Neural cell (in vitro differentiated cells): ENCODE results near the gene DAPP1. TPM values are rescaled to one million over a fixed set of nuclear protein-coding genes. Genes with fewer than 3 reads are reported as not detected.

Source experiments
- H2AFZ ChIP-seq: fragments of 200-600, 300-800 bp; sonication (generic), shearing (Covaris generic); 2 replicates; pipeline ENCODE4 v1.6.0; 2014; ENCODE audit warnings: low read depth, mild to moderate bottlenecking, antibody characterized with exemption, low read length, moderate library complexity
- H3F3A ChIP-seq: fragments of 200-600 bp; shearing (Covaris generic); 2 replicates; pipeline ENCODE4 v1.6.1; 2016; ENCODE audit warnings: mild to moderate bottlenecking, moderate library complexity, mixed read lengths, antibody characterized with exemption, low read length; ENCODE audit not compliant: insufficient read depth, poor library complexity, severe bottlenecking
- H3K27ac ChIP-seq: fragments of 200-600, 300-800 bp; sonication (generic), shearing (Covaris generic); 2 replicates; pipeline ENCODE4 v1.5.1; 2014; ENCODE audit warnings: mild to moderate bottlenecking, low read length, moderate library complexity
- H3K27me3 ChIP-seq: fragments of 300-800, 200-600 bp; sonication (generic), shearing (Covaris generic); 2 replicates; pipeline ENCODE4 v1.6.0; 2014; ENCODE audit warnings: mild to moderate bottlenecking, low read depth, low read length, moderate library complexity; ENCODE audit not compliant: insufficient read depth
- H3K36me3 ChIP-seq: fragments of 300-800, 200-600 bp; sonication (generic), shearing (Covaris generic); 2 replicates; pipeline ENCODE4 v1.5.1; 2014; ENCODE audit warnings: mild to moderate bottlenecking, antibody characterized with exemption, low read length, moderate library complexity; ENCODE audit not compliant: insufficient read depth
- H3K4me2 ChIP-seq: fragments of 300-800, 200-600 bp; sonication (generic), shearing (Covaris generic); 2 replicates; pipeline ENCODE4 v1.6.0; 2014; ENCODE audit warnings: mild to moderate bottlenecking, low read length
- H3K4me3 ChIP-seq: fragments of 300-800, 200-600 bp; sonication (generic), shearing (Covaris generic); 2 replicates; pipeline ENCODE4 v1.5.1; 2014; ENCODE audit warnings: mild to moderate bottlenecking, low read length, moderate library complexity
- H3K79me2 ChIP-seq: fragments of 200-600 bp; shearing (Covaris generic); replicated peaks from 2 replicates; pipeline ENCODE4 v1.6.0; 2014; ENCODE audit warnings: mild to moderate bottlenecking, low read length, moderate library complexity; ENCODE audit not compliant: insufficient read depth
- H3K9ac ChIP-seq: fragments of 300-800, 200-600 bp; sonication (generic), shearing (Covaris generic); 2 replicates; pipeline ENCODE4 v1.6.1; 2016; ENCODE audit warnings: mild to moderate bottlenecking, low read length, mixed read lengths
- H3K9me2 ChIP-seq: fragments of 200-600 bp; shearing (Covaris generic); 2 replicates; pipeline ENCODE4 v1.6.1; 2016; ENCODE audit warnings: mild to moderate bottlenecking, low read length, mixed read lengths; ENCODE audit not compliant: insufficient read depth
- H3K9me3 ChIP-seq: fragments of 200-600, 300-800 bp; sonication (generic), shearing (Covaris generic); 2 replicates; pipeline ENCODE4 v1.6.1; 2016; ENCODE audit warnings: mild to moderate bottlenecking, mixed run types, low read length, moderate library complexity, mixed read lengths
- H4K20me1 ChIP-seq: fragments of 200-600 bp; shearing (Covaris generic); 2 replicates; pipeline ENCODE4 v1.6.1; 2016; ENCODE audit warnings: mild to moderate bottlenecking, mixed run types; ENCODE audit not compliant: insufficient read depth
- CTCF ChIP-seq: fragments of 450-650 bp; IDR thresholded peaks from 2 replicates; pipeline ENCODE4 v1.5.1; 2014; ENCODE audit warnings: antibody characterized with exemption, mild to moderate bottlenecking, moderate library complexity; ENCODE audit not compliant: poor library complexity, severe bottlenecking
- EP300 ChIP-seq: fragments of 450-650 bp; conservative IDR thresholded peaks from 2 replicates; pipeline ENCODE4 v1.6.1; 2014; ENCODE audit warnings: antibody characterized with exemption, mild to moderate bottlenecking, moderate library complexity; ENCODE audit not compliant: poor library complexity, severe bottlenecking
- EZH2 ChIP-seq: fragments of 200-600, 300-800 bp; shearing (Covaris generic), sonication (generic); IDR thresholded peaks from 2 replicates; pipeline ENCODE4 v1.6.1; 2014; ENCODE audit warnings: antibody characterized with exemption, low read length, borderline replicate concordance, mild to moderate bottlenecking; ENCODE audit not compliant: insufficient read depth, poor library complexity, severe bottlenecking
- MXI1 ChIP-seq: fragments of 450-650 bp; conservative IDR thresholded peaks from 2 replicates; pipeline ENCODE4 v1.6.1; 2014; ENCODE audit warnings: antibody characterized with exemption, mild to moderate bottlenecking; ENCODE audit not compliant: poor library complexity, severe bottlenecking
- POLR2AphosphoS5 ChIP-seq: IDR thresholded peaks from 2 replicates; pipeline ENCODE4 v1.6.1; 2012
- RAD21 ChIP-seq: fragments of 450-650 bp; conservative IDR thresholded peaks from 2 replicates; pipeline ENCODE4 v1.6.1; 2014; ENCODE audit warnings: antibody characterized with exemption, mild to moderate bottlenecking, moderate library complexity
- REST ChIP-seq: IDR thresholded peaks from 2 replicates; pipeline ENCODE4 v1.6.1; 2012; ENCODE audit warnings: borderline replicate concordance
- SMC3 ChIP-seq: fragments of 450-650 bp; conservative IDR thresholded peaks from 2 replicates; pipeline ENCODE4 v1.6.1; 2014; ENCODE audit warnings: antibody characterized with exemption, mild to moderate bottlenecking, moderate library complexity; ENCODE audit not compliant: poor library complexity
- TAF1 ChIP-seq: IDR thresholded peaks from 2 replicates; pipeline ENCODE4 v1.6.1; 2012; ENCODE audit warnings: low read depth
- polyA plus RNA-seq: library from polyadenylated mRNA; depleted of rRNA; stranded (reverse); fragments of >200 nt; gene quantifications from 2 replicates; pipeline ENCODE4 v1.2.3, GENCODE V29; 2014

The DAPP1 gene
- polyA plus RNA-seq, 1 donor from 2014 or later: not detected

DNA sequence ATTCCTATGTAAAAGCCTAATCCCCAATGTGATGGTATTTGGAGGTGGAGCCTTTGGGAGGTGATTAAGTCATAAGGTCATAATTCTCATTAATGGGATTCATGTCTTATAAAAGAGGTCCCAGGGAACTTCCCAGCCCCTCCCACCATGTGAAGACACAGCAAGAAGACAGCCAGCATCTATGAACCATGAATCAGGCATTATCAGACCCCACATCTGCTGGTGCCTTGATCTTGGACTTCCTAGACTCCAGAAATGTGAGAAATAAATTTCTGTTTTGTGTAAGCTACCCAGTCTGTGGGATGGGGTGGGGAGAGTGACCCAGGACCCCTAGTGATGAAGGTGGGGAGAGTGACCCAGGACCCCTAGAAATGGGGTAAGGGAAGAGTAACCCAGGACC, 6.1 kb upstream of the DAPP1 start:
- Histone ChIP-seq H3K4me3 (no peak overlapping the region), H3K79me2 (no peaks in the 10 kb centered on the region), H3K27ac (no peak overlapping the region), H3K27me3 (no peaks in the 10 kb centered on the region), H3K9ac (no peak overlapping the region), H3K9me2 (no peaks in the 10 kb centered on the region), H2AFZ (no peak overlapping the region), H3K4me2 (no peak overlapping the region), H3F3A (no peaks in the 10 kb centered on the region), H4K20me1 (no peaks in the 10 kb centered on the region), H3K9me3 (no peaks in the 10 kb centered on the region), H3K36me3 (no peaks in the 10 kb centered on the region)
- TF ChIP-seq MXI1 (no peak), POLR2AphosphoS5 (no peak), EZH2 (no peak), SMC3 (no peak), TAF1 (no peak), CTCF (no peak), REST (no peak), EP300 (no peak), RAD21 (no peak)

GRCh38 chr4:99811117-99811516, 5.5 kb upstream of the DAPP1 start:
- H3K27me3 ChIP-seq: no peaks in the 10 kb centered on the region

More at GRCh38 chr4:99811117-99811516, 5.5 kb upstream of the DAPP1 start:
- H3K9ac ChIP-seq: no peak overlapping the region
- no peaks in the 10 kb centered on the region for H3K9me2 ChIP-seq
- H4K20me1 ChIP-seq: no peaks in the 10 kb centered on the region
- no peaks in the 10 kb centered on the region for H3K9me3 ChIP-seq
- TF ChIP-seq EP300 (no peak), RAD21 (no peak), SMC3 (no peak), EZH2 (no peak), TAF1 (no peak), CTCF (no peak), REST (no peak), POLR2AphosphoS5 (no peak), MXI1 (no peak)
- no peaks in the 10 kb centered on the region for H3F3A ChIP-seq
- no peak overlapping the region for H2AFZ ChIP-seq
- no peaks in the 10 kb centered on the region for H3K79me2 ChIP-seq
- H3K4me3 ChIP-seq: no peak overlapping the region
- H3K4me2 ChIP-seq: no peak overlapping the region
- no peak overlapping the region for H3K27ac ChIP-seq
- H3K36me3 ChIP-seq: no peaks in the 10 kb centered on the region
